NOMO-1 treated with DMSO at 0.1 percent for 48 hours (cell line): Measurements from ENCODE around the gene DDX11.
"Not testable (repeated sequence)": the region's sequence is repeated elsewhere in the genome, so short reads cannot be mapped to it uniquely, and the experiment has no call there.

ENCODE experiments used
- DNase-seq: peaks from one replicate; lab custom pipeline; 2025; ENCODE audit not compliant: unreplicated experiment; lab: John Stamatoyannopoulos, UW

The DDX11 gene

GRCh38 chr12:31066196-31066595, 7.5 kb upstream of the DDX11 start:
- DNase-seq, result not testable (repeated sequence)

DNA sequence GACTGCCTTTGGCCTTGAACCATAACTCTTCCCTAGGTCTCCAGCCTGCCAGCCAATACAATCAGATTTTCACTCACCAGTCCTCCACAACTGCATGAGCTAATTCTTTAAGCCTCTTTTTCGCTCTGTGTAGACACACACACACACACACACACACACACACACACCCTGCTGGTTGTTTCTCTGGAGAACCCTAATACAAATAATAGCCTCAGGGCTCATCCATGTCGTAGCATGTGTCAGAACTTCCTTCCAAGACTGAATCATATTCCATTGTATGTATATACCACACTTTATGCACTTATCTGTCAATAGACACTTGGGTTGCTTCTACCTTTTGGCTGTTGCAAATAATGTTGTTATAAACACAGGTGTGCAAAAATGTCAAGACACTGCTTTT, 6.0 kb upstream of the DDX11 start:
- DNase-seq, result not testable (repeated sequence)

- DNase-seq, result not testable (repeated sequence)
Observed at GRCh38 chr12:31070971-31071740, 2.5 kb upstream of the DDX11 start.

DNA sequence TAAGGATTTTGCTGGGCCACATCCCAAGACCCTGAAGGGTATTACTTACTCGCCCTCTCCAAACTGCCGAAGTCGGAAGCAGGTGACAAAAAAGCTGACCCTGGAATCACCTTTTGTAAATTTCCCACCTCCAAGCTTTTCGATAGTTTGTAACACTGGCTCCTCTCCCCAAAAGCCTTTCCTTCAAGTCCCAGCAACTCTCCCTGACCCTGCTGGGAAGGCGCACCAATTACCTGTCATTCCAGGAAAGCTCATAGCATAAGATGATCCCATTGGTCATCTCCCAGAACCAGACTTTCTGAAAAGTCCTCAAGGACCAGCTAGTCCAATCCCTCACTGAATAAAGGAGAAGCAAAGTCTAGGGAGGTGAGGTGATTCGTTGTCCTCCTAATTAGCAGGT, 698 bp upstream of the DDX11 start:
- not testable (repeated sequence) for DNase-seq

- DNase-seq, result not testable (repeated sequence)
Observed at GRCh38 chr12:31074333-31074874, 744 bp downstream of the DDX11 start.

GRCh38 chr12:31076150-31076549, 2.5 kb downstream of the DDX11 start:
- not testable (repeated sequence) for DNase-seq

GRCh38 chr12:31077095-31077494, 3.4 kb downstream of the DDX11 start:
- not testable (repeated sequence) for DNase-seq

- DNase-seq, result not testable (repeated sequence)
Observed at GRCh38 chr12:31077998-31078397, 4.3 kb downstream of the DDX11 start.

DNA sequence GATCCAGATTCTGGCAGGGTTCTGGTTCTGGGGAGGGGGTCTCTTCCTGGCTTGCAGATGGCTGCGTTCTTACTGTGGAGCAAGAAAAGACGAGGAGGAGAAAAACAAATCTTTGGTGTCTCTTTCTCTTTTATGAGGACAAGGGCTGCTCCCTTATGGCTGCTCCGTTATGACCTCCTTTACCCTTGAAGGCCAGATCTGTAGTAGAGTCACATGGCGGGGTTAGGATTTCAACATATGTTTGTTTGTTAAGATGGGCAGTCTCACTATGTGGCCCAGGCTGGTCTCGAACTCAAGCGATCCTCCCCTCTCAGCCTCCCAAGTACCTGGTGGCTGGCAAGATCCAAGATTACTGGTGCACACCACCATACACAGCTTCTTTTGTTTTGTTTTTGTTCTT, 5.8 kb downstream of the DDX11 start:
- DNase-seq, result not testable (repeated sequence)

DNA sequence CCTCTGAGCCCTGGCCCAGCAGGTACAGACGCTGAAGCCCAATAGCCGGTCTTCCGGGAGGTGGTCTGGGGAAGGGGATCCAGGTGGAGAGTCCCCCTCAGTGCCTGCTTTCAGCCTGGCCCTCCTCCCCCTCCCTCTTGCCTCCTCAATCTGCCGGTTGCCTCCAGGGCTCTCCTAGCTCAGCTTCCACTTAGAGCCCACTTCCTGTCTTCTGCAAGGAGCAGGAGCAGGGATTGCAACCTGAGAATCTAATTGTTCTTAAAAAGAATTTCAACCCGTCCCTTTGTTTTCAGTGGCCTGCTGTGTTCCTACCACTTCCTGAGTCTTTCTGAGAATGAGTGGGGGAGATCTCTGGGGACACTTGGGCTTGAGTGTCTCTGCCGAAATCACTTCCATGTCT, 6.6 kb downstream of the DDX11 start:
- not testable (repeated sequence) for DNase-seq

- not testable (repeated sequence) for DNase-seq
Observed at GRCh38 chr12:31081274-31081673, 7.6 kb downstream of the DDX11 start.

DNA sequence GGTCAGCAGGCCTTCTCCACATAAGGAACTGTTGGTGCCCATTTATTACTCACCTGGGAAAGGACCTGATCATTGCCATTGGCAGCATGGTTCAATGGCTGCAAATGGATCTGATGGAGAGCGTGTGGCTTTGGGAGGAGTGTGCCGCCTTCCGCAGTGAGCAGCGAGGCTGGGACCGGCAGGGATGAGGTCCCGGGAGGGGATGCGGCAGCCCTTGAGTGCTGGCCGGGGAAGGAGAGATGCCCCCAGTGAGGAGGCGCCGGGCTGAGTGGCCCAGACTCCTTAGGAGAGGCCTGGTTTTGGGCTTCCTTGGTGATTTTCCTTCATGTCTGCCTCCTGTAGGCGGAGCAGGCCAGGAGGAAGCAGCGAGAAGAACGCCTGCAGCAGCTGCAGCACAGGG, 10.6 kb downstream of the DDX11 start:
- not testable (repeated sequence) for DNase-seq

DNA sequence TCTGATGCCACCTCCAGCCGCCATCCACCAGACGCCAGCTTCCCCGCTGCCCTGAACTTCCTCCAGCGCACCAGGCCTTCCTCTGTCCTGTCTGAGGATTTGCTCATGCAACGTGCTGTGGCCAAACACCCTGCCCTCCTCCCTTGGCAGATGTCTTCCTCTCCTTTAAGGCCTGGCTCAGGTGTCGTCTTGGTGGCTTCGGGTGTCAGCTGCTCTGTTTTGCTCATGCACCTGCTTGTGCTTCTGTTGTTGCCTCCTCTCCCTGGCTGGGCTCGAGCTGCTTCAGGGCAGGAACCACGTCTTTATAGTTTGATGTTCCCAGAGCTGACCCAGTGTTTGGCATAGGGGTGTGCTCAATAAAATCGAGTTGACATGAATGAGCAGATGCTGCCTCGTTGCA, 12.4 kb downstream of the DDX11 start:
- not testable (repeated sequence) for DNase-seq

GRCh38 chr12:31087486-31087885, 13.8 kb downstream of the DDX11 start:
- DNase-seq, result not testable (repeated sequence)

DNA sequence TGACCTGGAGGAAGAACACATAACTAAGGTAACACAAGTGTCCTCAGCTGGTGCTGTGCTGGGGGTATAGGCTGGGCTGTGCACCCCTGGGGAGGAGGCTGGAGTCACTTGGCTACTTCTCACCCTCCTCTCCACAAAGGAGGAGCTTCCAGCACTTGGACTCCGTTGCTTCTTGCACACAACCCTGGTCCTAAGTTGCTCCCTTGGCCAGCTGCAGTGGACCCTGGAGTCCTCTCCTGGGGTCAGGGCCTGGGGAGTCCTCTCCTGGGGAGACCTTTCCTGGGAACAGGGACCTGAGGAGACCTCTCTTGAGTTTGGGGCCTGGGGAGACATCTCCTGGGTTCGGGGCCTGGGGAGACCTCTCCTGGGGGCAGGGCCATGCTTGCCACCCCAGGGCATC, 14.3 kb downstream of the DDX11 start:
- DNase-seq, result not testable (repeated sequence)

GRCh38 chr12:31089072-31089471, 15.4 kb downstream of the DDX11 start:
- no peak for DNase-seq

- DNase-seq, result not testable (repeated sequence)
Observed at GRCh38 chr12:31091629-31092028, 18.0 kb downstream of the DDX11 start.

DNA sequence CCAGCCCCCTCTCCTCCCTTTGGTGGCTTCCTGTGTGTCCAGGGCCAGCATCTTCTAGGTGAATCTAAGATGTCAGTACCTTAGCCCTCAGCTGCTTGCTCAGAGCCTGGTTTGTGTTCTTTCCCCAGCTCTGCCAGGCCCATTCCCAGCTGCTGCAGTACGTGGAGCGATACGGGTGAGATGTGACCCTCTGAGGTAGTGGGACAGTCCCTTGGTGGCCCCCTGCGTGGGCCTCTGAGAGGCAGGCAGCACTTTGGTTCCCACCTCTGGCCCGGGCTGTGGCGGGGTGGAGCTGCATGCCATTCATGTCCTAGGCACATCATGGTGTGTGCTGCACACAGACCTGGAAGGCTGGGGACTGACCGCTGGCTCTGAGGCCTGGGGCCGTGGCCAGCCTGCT, 19.1 kb downstream of the DDX11 start:
- DNase-seq, result not testable (repeated sequence)

DNA sequence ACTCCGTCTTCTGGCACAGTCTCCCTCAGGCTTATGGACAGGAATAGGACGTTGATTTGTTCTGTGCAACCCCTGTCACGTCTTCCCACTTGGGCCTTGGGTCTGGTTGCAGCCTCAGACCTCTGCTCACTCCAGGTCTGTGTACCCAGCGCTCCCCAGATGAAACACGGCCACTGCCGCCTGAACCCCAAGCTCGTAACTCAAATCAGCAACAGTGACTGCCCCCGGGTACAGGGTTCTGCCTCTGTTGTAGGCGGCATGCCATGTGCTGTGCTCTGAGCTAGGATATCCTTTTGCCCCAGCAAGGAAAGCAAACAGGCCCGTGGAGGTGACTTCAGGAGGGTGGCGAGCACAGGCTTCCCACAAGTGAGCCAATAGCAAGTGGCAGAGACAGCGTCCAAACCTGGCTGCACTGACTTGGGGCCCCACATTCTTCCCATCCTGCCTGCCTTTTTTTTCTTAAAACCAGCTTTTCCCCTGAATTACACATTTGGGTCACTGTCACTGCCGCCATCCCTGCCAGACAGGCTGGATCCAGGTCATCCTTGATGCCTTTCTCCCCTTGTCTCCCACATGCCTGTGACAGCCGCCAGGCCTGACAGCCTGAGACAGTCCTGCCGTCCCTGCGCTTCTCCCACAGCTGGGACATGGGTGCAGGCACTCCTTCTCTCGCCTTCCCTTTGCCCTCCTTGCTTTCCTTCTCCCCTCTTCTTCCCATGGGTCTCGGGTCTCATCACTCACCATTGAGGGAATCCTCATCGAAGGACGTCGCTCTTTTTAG, 21.6 kb downstream of the DDX11 start:
- DNase-seq, result not testable (repeated sequence)

DNA sequence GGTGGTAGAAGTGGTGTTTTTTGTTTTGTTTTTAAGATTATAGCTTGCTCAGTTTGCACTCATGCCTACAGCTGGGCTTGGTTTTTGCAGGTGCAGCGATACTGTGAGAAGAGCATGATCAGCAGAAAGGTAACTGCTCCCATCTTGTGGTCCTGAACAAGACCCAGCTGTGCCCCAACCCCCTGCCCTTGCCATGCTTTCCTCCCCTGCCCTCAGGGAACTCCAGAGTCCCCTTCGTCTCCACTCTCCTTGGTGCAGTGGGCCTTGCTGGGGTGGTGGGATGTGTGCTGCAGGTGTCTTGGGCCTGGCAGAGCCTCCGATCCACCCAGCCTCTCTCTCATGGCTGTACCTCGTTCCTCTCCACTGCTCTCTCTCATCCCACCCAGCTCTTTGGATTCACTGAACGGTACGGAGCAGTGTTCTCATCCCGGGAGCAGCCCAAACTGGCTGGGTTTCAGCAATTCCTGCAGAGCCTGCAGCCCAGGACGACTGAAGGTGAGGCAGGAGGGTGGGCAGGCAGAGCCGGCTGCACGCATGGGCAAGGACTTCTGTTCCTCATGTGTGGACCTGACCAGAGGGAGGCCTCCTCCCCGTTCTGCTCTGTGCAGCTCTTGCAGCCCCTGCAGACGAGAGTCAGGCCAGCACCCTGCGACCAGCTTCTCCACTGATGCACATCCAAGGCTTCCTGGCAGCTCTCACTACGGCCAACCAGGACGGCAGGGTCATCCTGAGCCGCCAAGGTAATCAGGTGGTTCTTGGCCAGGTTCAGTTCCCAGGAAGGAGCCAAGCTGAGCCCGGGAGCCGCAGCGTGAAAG, 22.8 kb downstream of the DDX11 start:
- not testable (repeated sequence) for DNase-seq

GRCh38 chr12:31097819-31098218, 24.2 kb downstream of the DDX11 start:
- DNase-seq, result not testable (repeated sequence)
